Measurements from ENCODE around the gene VGLL3. TPM values are rescaled to one million over a fixed set of nuclear protein-coding genes. Genes with fewer than 3 reads are reported as not detected.
"Not testable (repeated sequence)": the region's sequence is repeated elsewhere in the genome, so short reads cannot be mapped to it uniquely, and the experiment has no call there.

VGLL3 gene, protein sequence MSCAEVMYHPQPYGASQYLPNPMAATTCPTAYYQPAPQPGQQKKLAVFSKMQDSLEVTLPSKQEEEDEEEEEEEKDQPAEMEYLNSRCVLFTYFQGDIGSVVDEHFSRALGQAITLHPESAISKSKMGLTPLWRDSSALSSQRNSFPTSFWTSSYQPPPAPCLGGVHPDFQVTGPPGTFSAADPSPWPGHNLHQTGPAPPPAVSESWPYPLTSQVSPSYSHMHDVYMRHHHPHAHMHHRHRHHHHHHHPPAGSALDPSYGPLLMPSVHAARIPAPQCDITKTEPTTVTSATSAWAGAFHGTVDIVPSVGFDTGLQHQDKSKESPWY
- not detected in 2 replicates for total RNA-seq

DNA sequence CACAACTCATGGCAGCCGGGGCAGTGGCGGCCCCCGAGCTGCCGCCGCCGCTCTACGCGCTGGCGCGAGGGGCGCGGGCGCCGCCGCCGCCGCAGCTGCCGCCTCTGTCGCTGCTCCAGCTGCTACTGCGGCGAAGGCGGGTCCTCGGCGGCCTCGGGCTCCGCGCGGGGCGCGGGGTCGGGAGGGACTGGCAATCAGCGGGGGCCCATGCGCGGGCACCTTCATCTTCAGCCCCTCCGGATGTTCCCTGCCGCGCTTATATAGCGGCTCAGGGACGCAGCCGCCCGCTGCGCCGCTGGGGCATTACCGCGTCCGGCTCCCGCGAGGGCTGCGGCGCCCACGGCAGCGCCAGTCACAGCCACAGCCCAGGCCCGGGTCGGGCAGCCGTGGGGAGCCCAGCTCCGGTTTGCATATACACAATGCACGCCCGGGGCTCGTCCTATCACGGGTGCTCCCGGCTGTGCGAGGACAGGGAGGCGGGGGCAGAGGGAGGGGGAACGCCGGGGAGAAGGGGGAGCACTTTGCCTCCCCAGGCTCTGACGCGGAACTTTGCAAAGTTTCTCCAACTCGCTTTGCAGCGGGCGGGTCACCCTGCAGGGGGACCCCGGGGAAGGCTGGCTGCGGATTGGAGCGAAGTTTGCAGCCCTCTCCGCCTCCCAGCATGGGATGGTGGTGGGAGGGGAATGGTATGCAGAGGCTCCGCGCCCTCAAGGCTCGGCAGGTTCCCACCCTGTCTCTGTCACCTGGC, at the start of gene VGLL3:
Gene VGLL3, minus strand, starts transcription at position 416 of the 748 bp plus-strand sequence. Its CDS starts 406 bp downstream, at position 10.
- intact Hi-C loops (cut with micrococcal nuclease): no loop called here

DNA sequence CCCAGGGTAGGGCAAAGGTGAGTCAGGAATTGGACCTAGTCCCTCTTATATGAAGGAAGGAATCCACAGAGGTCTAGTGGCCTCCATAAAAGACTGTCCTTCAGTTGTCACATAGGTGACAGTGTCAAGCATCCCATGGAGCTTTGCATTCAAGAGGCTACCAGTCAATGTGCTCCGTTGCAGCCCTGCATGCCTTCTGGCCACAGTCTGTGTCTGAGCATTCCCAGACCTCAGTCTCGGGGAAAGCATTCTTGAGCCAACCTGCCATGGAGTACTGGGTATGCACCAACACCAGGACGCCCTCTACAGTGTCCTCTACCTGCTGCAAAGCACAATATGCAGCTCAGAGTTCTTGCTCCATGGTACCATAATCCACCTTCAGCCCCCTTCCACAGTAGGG, 46.7 kb upstream of the VGLL3 start:
- intact Hi-C loops (cut with micrococcal nuclease): no loop called here

DNA sequence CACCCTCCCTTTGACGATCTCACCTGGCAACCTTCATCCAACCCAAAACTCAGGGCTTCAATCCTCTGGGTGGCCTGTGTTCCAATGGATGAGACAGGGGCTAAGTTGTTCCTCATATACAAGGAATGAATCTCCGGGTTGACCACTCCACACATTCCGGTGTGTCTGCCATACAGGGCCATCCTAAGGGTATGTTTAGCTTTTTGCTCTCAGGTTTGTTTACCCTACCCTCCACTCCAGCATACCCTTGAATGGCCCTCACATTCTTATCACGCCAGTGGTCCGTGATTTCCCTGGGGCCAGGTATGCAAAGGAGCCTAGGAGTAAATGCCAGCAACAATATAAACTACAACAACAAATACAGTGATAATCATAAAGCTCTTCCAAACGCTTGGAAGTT, 45.7 kb upstream of the VGLL3 start:
- intact Hi-C loops (cut with micrococcal nuclease): no loop called here

DNA sequence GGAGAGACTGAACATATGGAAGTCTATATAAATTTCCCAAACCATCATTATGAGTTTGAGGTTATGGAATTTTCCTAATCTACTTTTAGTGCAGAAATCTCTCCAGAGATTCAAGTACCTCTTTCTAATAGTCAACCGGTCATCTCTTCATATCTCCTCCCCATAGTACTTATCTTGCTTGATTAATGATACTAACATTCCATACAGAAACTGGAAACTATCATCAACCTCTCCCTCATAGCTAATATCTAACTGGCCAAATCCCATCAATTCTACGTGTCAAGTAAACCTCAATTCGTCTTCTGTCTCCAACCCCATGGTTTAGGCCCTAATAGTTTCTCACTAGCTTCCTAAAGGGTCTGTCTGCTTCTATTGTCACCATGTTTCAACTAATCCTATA, 44.4 kb upstream of the VGLL3 start:
- intact Hi-C loops (cut with micrococcal nuclease): no loop called here

DNA sequence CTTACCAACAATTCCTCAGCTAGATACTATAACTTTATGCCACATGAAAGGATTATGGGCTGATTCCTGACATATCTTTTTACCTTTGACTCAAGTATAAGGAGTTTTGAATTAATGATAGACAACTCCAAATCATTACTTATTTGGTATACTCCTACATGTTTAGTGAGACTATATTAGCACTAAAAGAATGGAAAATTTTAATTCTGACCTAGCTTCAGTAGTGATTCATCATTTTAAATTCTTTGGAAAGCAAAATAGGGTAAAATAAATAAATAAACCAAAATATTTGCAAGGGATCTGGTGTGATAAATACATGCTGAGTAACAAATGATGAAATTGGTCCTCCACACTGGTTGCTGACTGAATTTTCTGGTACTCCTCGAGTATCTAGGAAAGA, 42.3 kb upstream of the VGLL3 start:
- intact Hi-C loops (cut with micrococcal nuclease): no loop called here

DNA sequence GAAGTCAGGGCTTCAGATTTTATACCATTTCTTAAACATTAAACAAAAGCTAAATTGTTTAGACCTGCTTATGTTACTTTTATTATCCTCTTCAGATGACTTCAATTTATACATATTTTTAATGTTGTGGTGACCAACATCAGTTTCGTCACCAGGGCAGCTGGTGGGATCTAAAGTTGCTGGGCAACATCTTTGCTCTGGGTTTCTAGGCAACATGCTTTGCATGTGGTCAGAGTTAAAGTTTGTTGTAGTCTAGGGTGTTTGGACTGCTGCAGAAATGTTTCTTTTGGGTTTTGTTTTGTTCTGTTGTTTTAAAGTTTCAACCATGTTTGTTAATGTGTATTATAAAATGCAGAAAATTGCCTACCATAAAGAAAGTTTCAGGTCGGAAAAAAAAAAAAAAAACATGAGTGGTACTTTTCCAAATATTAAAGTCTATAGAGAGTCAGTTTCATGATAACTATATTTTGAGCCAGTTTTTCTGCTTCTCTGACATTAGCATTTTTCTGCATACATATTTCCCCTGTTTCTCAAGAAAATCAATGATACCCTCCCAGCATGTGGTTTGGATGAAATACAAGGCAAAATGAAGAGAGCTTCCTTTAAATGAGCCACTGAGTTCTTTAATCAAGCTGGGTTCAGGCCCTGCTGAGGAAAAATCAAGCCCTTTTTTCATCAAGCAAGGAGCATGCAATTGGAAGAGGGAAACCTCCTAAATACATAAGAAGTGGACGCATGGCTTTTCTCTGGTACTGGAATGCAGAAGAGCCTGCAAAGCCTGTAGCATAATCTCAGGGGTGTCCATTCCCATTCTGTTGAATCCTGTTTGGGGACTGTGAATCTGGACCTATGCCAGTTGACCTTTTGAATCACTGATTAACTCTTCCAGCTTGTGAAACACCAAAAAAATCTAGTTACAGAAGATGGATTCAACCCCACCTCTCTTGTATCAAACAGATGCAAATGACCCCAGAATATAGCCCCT, 35.0 kb upstream of the VGLL3 start:
- intact Hi-C loops (cut with micrococcal nuclease): no loop called here

DNA sequence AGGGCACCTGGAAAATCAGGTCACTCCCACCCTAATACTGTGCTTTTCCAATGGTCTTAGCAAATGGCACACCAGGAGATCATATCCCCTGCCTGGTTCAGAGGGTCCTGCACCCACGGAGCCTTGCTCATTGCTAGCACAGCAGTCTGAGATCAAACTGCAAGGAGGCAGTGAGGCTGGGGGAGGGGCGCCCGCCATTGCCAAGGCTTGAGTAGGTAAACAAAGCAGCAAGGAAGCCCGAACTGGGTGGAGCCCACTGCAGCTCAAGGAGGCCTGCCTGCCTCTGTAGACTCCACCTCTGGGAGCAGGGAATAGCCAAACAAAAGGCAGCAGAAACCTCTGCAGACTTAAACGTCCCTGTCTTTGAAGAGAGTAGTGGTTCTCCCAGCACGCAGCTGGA, 26.4 kb upstream of the VGLL3 start:
- intact Hi-C loops (cut with micrococcal nuclease): not testable (repeated sequence)

DNA sequence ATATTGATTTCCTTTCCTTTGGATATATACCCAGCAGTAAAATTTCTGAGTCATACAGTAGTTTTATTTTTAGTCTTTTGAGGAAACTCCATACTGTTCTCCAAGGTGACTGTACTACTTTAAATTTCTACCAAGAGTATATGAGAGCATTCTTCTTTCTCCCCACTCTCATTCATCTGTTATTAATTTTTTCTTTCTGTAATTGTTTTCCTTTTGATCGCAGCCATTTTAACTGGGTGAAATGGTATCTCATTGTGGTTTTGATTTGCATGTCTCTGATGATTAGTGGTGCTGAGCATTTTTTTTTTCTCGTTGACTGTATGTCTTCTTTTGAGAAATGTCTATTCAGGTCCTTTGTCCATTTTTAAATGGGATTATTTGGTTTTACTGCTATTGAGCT, 18.3 kb upstream of the VGLL3 start:
- intact Hi-C loops (cut with micrococcal nuclease): no loop called here

DNA sequence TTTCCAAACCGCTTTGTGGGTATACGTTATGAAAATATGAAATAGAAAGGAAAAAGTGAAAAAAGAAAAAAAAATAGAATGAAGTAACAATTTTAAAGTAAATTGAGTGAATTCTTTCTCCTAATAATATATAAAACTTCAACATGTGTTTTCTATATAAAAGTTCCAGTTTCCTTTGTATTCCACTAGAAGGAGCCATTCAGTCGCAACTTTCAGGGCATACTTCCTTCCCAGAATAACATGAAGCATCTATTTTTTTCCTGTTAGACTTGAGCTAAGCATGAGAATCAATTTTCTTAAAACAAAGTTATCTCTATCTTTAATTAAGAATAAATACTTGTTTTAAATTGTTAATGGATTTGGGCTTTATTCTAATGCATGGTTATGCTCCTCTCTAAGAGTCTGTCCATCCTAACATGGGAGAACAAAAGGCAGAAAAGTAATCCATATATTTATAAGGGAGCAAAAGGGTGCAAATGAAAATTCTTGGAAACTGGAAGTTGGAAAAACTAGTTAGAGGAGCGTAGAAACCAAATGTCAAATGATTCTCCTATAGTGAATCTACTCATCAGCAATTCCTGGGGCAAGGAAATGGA, 16.0 kb upstream of the VGLL3 start:
- intact Hi-C loops (cut with micrococcal nuclease): no loop called here

DNA sequence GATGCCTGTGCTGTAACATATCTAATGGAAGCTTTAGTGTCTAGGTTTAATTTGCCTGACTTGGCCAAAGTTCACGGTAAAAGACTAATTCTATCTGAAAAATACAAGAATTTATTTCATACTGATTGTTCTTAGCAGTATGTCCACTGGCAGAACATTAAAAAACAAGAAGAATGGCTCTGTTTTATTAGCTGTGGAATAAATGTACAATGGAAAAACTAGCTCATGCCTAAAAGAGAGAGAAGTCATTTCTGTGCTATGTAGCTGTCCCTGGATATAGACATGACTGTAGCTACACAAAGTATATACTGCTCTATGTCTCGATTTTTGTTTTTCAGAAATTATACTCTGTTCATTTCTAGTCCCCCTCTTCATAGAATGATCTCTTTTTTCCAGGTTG, 13.9 kb upstream of the VGLL3 start:
- intact Hi-C loops (cut with micrococcal nuclease): no loop called here

DNA sequence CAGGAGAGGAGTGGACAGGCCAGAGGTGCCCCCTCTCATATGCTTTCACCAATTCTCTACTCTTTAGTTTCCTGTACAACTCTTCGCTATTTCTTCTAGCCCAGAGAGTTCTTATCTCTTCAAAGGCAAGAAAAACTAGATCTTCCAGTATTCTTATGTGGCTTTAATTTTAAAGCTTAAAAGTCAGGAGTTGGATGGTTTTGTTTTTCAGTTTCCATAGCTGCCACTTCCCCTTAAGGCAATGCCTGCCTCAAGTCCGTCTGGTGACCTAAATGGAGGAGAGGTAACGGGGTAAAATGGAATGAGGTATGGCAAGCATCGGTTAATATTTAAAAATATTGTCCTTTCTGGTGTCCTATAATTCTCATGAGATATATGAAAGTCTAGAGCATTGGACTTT, 11.4 kb upstream of the VGLL3 start:
- intact Hi-C loops (cut with micrococcal nuclease): no loop called here

DNA sequence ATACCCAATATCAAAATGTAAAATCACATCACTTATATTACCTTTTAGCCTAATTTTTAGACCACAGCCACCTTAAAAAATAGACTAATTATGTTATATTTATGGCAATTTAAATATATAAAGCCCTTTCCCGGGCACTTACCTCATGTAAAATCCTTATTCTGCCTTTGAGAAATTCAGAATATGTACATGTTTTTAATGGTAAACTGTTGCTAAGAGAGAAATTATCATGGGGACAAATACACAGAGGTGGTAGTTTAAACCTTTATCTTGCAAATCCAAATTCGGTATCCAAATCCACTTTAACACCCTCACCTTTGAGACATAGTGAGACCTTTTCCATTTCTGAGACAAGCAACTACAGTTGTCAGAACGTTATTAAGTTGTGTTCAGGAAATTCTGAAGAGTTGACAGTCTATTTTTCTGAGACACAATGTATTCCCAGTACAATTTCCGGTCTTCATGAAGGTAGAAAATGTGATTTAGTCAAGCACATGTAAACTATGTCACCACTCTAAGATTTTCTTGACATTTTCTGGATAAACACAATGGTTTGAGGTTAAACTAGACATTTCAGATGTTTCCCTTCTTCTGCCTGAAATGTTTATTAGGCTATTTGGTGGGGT, 10.6 kb upstream of the VGLL3 start:
- intact Hi-C loops (cut with micrococcal nuclease): no loop called here

DNA sequence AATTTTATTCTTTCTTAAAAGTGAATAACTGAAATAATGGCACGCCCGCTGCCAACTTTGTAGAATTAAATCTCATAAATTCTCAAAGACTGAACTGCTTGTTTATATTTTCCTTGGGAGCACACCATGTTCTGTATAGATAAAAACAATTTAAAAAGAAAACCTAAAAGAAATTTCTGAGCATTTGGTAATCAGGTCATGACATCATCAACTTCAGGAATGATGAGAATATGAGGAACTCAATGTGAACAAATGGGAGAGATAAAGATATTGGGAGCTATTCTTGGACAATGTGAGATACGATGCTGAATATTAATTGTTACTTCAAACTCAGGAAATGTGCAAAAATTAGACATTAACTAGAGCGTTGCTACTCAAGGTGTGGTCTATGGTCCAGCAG, 10.0 kb upstream of the VGLL3 start:
- intact Hi-C loops (cut with micrococcal nuclease): no loop called here

DNA sequence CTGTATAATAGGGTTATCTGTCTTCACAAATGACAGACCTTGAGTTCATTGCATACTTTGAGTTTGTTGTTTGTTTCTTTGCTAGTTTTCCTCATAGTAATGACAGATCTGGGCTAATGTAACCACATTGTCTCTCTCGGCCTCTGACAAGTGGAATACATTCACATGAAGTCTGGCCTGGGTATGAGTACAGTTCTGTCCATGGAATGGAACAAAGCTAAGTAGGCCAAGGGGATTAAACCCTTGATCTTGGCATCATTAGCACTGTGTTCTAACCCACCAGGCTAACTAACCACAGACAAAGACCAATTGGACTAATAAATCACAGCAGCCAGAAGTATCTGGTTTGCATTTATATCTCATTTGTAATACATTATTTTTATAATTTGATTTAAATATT, 7.6 kb upstream of the VGLL3 start:
- intact Hi-C loops (cut with micrococcal nuclease): no loop called here

DNA sequence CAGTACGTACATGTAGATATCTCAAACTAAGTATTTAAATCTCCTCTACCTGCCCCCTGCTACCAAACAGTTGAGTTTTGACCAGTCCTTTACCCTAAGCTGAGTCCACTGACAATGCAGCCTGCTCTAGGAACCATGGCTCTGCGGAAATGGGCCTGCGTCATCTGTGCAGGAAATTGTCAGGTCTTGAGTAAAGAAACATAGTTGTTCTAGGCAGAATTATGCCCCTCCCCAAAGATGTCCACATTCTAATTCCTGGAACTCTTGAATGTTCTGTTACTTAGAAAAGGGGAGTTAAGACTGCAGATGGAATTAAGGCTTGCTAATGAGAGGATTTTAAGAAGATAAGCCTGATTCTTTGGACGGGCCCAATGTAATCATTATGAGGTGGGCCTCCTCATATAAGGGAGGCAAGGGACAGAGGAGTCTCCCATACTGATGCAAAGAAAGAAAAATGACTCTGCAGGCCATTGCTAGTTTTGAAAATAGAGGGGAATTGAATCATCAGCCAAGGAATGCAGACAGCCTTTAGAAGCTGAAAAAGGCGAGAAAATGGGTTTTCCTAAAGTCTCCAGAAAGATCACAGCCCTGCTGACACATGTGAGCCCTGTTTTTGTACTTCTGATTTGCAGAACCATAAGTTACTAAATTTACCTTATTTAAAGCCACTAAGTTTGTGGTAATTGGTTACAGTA, 5.5 kb upstream of the VGLL3 start:
- intact Hi-C loops (cut with micrococcal nuclease): no loop called here

DNA sequence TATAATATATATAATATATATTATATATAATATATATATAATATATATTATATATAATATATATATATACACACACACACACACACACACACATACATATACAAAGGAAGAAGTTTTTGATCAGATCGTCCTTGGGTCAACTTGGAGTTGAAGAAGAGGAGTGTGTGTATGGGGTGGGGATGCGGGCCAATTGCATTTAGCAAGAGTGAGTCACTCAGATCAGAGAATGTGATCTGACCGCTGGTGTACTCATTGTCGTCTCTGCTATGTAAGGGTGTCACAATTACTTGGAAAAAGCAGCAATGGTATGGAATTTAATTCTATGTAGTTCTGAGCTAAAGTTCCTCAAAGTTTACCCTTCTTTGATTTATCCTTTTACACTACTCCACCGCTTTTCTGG, 4.6 kb upstream of the VGLL3 start:
- intact Hi-C loops (cut with micrococcal nuclease): no loop called here

DNA sequence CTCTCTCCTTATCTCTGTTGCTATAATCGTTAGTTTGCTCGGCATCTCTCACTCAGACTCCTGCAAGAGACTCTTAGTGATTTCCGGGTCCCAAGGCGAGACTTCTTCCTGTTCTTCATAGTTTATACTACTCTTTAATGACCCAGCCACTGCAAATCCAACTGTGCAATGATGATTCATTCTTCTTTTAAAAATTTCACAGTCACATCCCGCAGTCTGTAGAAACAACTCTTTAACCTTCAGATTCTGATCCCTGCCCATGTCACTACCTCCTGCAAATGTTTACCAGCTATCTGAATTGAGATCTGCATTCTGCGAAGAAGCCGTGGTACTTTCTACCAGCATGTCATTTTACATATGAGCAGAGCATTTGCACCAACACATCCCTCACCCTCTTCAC, 2.8 kb upstream of the VGLL3 start:
- intact Hi-C loops (cut with micrococcal nuclease): no loop called here

DNA sequence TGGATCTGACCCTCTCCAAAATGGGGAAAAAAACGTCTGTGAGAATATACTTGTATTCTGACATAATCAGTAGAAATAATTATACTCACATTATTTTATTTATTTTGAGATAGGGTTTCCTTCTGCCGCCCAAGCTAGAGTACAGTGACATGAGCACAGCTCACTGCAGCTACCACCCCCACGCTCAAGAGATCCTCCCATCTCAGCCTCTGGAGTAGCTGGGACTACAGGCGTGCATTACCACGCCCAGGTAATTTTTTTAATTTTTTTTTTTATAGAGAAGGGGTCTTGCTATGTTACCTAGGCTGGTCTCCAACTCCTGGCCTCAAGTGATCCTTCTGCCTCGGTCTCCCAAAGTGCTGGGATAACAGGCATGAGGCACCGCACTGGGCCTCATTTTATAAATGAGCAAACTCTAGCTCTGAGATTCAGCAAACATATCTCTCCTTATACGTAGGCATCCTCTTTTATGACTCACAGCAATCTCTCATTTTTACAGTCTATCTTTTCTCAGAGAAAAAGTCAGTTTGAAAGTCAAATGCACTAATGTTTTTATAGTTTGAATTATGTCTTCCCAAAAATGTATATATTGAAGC, 989 bp upstream of the VGLL3 start:
- intact Hi-C loops (cut with micrococcal nuclease): no loop called here

DNA sequence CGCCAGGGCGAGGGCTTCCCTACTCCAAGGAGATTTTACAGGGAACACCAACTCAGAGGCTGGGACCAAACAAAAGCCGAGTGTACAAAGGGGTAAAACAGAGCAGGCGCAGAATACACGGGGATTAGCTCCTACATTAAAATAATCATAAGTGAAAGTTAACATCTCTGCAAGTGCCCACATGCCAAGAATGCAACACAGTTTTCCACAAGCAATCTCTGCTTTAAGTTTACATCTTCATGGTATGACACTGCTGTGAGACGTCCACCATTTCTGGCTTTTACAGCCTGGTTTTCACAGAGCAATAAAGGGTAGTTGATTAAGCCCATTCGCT, 500 bp upstream of the VGLL3 start:
- intact Hi-C loops (cut with micrococcal nuclease): no loop called here
